BJ (cell line): ENCODE measurements around the gene KCNQ1. TPM values are rescaled to one million over a fixed set of nuclear protein-coding genes. Genes with fewer than 3 reads are reported as not detected.

ENCODE experiments used
- CTCF ChIA-PET: fragments of 350-600 bp; formaldehyde crosslinking; extraction: SDS; loops from one replicate; lab custom pipeline; 2021; ENCODE audit warnings: antibody characterized with exemption, inconsistent platforms; lab: Yijun Ruan, JAX
- POLR2A ChIA-PET: fragments of 300-600 bp; sonication (Branson Sonifier 250); formaldehyde crosslinking; extraction: SDS; loops from one replicate; lab custom pipeline; 2021; ENCODE audit warnings: antibody characterized with exemption; lab: Charles Lee
- DNase-seq: peaks from one replicate; pipeline ENCODE4 v3.0.0-alpha.2; 2011; ENCODE audit warnings: low read depth
- H3K27me3 ChIP-seq: 2 replicates; pipeline ENCODE4 v1.6.0; 2011; ENCODE audit warnings: low read length; ENCODE audit not compliant: control insufficient read depth, insufficient read depth
- H3K36me3 ChIP-seq: 2 replicates; pipeline ENCODE4 v1.5.1; 2011; ENCODE audit warnings: low read length; ENCODE audit not compliant: control insufficient read depth, insufficient read depth
- H3K4me3 ChIP-seq: 2 replicates; pipeline ENCODE4 v1.5.1; 2011; ENCODE audit warnings: low read depth, mild to moderate bottlenecking, control low read depth, low read length
- polyA plus RNA-seq: library from polyadenylated mRNA; depleted of rRNA; stranded (reverse); fragments of >200 nt; gene quantifications from 2 replicates; pipeline ENCODE4 v1.2.3, GENCODE V29; 2011
- TF ChIP-seq, protein P1 (sequence below): IDR thresholded peaks from 2 replicates; pipeline ENCODE4 v1.5.1; 2011; ENCODE audit warnings: low read depth, mild to moderate bottlenecking, control low read depth, inconsistent platforms, low read length, moderate library complexity; ENCODE audit not compliant: insufficient read depth

Gene KCNQ1
- polyA plus RNA-seq, 1 experiment: not detected

DNA sequence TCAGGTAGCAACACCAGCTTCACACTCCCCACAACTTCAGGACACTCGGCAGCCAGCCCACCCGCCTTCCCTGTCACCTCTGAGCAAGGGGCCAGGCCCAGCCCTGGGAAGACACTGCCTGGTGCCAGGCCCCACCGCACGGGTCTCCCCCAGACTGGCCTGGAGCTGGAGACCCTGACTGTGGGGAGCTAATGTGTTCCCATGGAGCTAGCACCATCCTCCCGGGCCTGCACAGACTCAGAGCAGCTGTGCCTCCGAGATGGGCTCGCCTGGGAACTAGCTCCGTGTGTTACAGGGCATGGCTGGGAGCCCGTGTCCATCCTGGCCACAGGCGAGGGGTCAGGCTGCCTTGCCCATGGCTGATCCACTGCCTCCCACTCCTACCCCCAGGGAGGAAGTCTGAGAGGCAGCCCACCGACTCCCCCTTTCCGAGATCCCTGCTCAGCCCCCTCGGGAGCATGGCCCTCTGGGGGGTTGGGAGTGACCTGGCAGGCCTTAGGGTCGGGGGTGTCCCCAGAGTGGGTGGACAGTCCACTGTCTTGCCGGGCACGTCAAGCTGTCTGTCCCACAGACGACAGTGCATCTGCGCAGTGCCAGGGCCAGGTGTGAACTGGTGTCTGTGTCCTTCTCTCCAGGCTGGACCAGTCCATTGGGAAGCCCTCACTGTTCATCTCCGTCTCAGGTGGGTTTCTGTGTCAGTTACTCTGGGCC is 331.7 kb downstream of the KCNQ1 start:
- no peak overlapping the region for H3K4me3 ChIP-seq
- TF ChIP-seq, protein P1, sequence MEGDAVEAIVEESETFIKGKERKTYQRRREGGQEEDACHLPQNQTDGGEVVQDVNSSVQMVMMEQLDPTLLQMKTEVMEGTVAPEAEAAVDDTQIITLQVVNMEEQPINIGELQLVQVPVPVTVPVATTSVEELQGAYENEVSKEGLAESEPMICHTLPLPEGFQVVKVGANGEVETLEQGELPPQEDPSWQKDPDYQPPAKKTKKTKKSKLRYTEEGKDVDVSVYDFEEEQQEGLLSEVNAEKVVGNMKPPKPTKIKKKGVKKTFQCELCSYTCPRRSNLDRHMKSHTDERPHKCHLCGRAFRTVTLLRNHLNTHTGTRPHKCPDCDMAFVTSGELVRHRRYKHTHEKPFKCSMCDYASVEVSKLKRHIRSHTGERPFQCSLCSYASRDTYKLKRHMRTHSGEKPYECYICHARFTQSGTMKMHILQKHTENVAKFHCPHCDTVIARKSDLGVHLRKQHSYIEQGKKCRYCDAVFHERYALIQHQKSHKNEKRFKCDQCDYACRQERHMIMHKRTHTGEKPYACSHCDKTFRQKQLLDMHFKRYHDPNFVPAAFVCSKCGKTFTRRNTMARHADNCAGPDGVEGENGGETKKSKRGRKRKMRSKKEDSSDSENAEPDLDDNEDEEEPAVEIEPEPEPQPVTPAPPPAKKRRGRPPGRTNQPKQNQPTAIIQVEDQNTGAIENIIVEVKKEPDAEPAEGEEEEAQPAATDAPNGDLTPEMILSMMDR: no peak
- CTCF ChIA-PET: interaction anchor here (1.0 to 1.3 kb wide), 2 partner anchors 11 to 14 kb away, joined by 3 read pairs; no protein-coding TSS in a partner anchor
- H3K36me3 ChIP-seq: no peaks in the 10 kb centered on the region
- H3K27me3 ChIP-seq: peaks cover 3% of the 10 kb centered on the region
- POLR2A ChIA-PET: no interaction called here
- DNase-seq: no peak

DNA sequence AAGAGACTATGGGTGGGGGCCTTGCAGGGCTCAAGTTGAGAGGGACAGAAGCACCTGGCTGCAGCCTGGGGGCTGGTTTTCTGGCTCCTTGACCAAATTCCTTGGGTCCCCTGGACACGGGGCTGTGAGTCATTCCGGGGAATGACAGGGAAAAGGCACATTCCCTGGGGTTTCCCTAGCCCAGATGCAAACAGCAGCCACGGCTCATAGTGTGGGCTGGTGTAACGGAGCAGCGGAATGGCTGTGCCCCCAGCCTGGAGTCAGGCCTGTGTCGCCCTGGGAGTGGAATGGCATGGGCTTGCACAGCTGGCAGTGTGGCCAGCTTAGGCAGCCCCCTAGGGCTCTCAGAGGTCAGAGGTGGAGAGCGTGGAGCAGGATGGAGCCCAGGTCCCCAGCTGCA is 332.6 kb downstream of the KCNQ1 start:
- ChIA-PET POLR2A (no interaction called here), CTCF (interaction anchor here (1.7 kb wide), 1 partner anchor 245 kb away, joined by 4 read pairs; no protein-coding TSS in a partner anchor)
- no peak for DNase-seq
- TF ChIP-seq, protein P1: no peak
- Histone ChIP-seq H3K4me3 (no peak overlapping the region), H3K27me3 (peaks cover 3% of the 10 kb centered on the region), H3K36me3 (no peaks in the 10 kb centered on the region)

DNA sequence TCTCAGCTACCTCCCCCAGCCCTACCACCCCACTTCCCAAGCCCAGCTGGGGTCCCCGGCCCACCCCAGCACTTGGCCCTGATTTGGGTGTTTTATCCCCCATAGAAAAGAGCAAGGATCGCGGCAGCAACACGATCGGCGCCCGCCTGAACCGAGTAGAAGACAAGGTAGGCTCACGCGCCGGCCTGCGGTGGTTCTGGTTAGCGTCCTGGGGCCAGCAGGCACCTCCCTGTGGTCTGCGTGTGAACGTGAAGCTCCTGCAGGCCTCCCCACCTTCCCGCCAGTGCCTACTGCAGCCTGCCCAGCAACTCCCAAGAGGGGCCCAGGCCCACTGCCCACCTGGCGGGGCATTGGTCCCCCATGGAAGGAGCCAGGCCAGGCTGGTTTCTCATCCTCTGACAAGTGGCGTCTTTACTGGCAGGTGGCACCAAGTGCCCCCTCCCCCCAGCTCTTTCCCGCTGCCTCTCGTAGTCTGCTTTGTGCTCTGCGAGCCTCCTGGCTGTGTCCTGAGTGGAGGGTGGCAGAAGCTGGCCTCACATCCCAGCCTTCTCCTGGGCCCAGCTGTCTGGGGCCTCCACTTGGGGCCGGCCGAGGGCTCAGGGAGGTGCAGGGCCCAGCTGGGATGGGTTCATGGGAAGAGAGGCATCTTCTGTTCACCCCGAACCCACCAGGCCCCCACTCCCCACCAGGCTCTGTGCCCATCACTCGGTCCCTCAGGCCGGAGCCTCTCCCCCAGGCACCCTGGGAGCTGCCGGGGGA is 333.2 kb downstream of the KCNQ1 start:
- CTCF ChIA-PET: interaction anchor here (0.8 to 1.7 kb wide), 2 partner anchors 9 to 246 kb away, joined by 3 to 4 read pairs; no protein-coding TSS in a partner anchor
- POLR2A ChIA-PET: no interaction called here
- Histone ChIP-seq H3K4me3 (no peak overlapping the region), H3K27me3 (peaks cover 3% of the 10 kb centered on the region), H3K36me3 (no peaks in the 10 kb centered on the region)
- TF ChIP-seq, protein P1: no peak
- no peak for DNase-seq

DNA sequence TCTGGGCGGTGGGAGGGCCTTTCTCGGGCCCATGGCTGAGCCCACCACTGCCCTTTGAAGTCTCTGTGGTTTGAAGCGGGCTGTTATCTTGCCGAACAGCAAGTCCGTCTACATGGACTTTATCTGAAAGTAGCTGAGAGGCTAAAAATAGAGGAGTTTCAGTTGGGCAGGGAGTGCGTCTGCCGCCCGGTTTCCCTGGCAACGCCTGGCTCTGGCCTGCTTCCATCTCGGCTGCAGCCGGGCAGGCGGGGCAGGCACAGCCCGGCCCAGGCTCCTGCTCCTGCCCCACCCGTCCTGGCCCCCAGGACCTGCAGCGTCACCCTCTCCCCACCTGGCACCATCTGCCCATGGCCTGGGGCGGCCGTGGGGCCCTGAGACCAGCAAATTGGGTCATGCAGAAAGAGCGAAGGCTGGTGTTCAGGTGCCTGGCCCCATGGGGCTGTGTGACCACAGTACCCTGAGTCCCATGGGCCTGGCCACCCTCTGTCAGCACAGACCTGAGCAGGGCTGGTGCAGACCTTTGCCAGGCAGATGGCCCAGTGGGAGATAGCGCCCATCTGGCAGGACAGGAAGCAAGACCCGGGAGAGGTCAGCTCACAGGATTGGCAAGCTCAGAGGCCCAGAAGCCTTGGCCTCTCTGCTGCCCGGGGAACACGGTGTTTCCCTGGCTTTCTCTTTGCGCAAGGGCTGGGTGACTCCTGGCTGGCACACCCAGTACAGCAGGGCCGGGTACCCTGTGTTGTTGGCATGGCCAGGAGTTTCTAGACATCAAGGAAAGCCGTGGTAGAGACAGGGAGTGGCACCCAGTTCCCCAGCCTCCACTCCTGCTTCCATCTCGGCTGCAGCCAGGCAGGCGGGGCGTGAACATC is 334.1 kb downstream of the KCNQ1 start:
- TF ChIP-seq, protein P1: no peak
- POLR2A ChIA-PET: no interaction called here

More for the DNA sequence above, 334.1 kb downstream of the KCNQ1 start:
- DNase-seq: peak; percentile 21
- Histone ChIP-seq H3K27me3 (no peaks in the 10 kb centered on the region; the same call in none of the 2 replicates), H3K4me3 (no peak overlapping the region), H3K36me3 (no peaks in the 10 kb centered on the region)
- CTCF ChIA-PET: interaction anchor here (0.8 to 1.7 kb wide), 2 partner anchors 10 to 247 kb away, joined by 3 to 4 read pairs; no protein-coding TSS in a partner anchor
